ENCODE results near the gene MAP4K1.
"Not testable (repeated sequence)": the region's sequence is repeated elsewhere in the genome, so short reads cannot be mapped to it uniquely, and the experiment has no call there.

The MAP4K1 gene

DNA sequence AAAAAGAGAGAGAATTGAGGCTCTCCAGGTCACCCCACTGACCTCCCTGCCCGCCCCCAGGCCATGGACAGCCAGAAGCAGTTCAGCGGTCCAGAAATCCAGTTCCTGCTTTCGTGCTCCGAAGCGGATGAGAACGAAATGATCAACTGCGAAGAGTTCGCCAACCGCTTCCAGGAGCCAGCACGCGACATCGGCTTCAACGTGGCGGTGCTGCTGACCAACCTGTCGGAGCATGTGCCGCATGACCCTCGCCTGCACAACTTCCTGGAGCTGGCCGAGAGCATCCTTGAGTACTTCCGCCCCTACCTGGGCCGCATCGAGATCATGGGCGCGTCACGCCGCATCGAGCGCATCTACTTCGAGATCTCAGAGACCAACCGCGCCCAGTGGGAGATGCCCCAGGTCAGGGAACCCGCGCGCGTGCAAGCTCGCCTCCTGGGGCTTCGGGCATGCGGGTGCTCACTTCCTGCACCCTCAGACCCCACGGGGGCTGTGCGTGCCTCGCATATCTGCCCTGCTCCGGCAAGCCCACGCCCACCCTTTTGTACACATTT lies 56.6 kb downstream of the MAP4K1 start:
- no peak for DNase-seq (ENCODE audit: low read depth in 1 of 2, low spot score in 1 of 2)
- Histone ChIP-seq H3K27ac (replicated peaks) (no peak overlapping the region), H3K27me3 (ENCODE audit: insufficient read depth, poor library complexity, severe bottlenecking) (peaks cover 20% of the 10 kb centered on the region), H3K4me3 (replicated peaks; ENCODE audit: insufficient read depth, low read length) (no peak overlapping the region)
- TF ChIP-seq GABPA (IDR thresholded peaks at IDR 0.05; ENCODE audit: low read depth) (no peak), SPI1 (IDR thresholded peaks at IDR 0.05; ENCODE audit: borderline replicate concordance, low read depth) (no peak), POLR2AphosphoS5 (IDR thresholded peaks at IDR 0.05; ENCODE audit: low read depth) (no peak)
- TF ChIP-seq, protein P1, sequence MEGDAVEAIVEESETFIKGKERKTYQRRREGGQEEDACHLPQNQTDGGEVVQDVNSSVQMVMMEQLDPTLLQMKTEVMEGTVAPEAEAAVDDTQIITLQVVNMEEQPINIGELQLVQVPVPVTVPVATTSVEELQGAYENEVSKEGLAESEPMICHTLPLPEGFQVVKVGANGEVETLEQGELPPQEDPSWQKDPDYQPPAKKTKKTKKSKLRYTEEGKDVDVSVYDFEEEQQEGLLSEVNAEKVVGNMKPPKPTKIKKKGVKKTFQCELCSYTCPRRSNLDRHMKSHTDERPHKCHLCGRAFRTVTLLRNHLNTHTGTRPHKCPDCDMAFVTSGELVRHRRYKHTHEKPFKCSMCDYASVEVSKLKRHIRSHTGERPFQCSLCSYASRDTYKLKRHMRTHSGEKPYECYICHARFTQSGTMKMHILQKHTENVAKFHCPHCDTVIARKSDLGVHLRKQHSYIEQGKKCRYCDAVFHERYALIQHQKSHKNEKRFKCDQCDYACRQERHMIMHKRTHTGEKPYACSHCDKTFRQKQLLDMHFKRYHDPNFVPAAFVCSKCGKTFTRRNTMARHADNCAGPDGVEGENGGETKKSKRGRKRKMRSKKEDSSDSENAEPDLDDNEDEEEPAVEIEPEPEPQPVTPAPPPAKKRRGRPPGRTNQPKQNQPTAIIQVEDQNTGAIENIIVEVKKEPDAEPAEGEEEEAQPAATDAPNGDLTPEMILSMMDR (IDR thresholded peaks at IDR 0.05; ENCODE audit: insufficient read depth, low read length): no peak
- TF ChIP-seq, protein P2, sequence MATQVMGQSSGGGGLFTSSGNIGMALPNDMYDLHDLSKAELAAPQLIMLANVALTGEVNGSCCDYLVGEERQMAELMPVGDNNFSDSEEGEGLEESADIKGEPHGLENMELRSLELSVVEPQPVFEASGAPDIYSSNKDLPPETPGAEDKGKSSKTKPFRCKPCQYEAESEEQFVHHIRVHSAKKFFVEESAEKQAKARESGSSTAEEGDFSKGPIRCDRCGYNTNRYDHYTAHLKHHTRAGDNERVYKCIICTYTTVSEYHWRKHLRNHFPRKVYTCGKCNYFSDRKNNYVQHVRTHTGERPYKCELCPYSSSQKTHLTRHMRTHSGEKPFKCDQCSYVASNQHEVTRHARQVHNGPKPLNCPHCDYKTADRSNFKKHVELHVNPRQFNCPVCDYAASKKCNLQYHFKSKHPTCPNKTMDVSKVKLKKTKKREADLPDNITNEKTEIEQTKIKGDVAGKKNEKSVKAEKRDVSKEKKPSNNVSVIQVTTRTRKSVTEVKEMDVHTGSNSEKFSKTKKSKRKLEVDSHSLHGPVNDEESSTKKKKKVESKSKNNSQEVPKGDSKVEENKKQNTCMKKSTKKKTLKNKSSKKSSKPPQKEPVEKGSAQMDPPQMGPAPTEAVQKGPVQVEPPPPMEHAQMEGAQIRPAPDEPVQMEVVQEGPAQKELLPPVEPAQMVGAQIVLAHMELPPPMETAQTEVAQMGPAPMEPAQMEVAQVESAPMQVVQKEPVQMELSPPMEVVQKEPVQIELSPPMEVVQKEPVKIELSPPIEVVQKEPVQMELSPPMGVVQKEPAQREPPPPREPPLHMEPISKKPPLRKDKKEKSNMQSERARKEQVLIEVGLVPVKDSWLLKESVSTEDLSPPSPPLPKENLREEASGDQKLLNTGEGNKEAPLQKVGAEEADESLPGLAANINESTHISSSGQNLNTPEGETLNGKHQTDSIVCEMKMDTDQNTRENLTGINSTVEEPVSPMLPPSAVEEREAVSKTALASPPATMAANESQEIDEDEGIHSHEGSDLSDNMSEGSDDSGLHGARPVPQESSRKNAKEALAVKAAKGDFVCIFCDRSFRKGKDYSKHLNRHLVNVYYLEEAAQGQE (IDR thresholded peaks at IDR 0.05; ENCODE audit: insufficient replicate concordance, low read depth): no peak

DNA sequence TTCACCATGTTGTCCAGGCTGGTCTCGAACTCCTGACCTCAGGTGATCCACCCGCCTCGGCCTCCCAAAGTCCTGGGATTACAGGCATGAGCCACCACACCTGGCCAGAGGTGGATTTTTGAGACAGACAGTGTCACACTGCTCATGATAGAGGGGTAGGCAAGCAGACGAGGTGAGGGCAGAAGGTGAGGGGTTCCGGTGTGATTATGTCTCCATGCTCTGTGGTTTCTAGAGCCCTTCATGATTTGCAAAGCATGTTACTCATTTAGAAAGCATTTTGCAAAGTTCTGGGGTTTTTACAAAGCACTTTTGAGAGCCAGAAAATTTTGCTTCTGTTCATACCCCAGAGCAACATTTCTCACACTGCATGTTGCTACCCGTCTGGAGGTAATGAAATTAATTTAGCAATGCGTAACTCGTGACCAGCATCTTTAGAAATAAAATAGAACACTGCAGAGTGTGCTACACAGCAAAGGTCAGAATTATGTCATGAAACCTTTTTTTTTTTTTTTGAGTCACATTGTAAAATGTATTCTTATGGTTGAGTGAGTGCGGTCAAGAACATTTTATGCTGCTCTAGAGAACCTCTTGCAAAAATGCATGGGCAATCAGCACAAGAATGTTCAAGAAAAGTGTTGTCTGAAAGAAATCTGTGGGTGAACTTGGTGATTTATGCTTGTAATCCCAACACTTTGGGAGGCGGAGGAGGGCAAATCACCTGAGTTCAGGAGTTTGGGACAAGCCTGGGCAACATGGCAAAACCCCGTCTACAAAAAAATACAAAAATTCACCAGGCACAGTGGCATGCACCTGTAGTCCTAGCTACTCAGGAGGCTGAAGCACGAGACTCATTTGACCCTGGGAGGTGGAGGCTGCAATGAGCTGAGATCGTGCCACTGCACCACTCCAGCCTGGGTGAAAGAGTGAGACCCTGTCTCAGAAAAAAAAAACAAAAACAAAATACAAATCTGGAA lies 58.0 kb downstream of the MAP4K1 start:
- peaks cover 13% of the 10 kb centered on the region for H3K27me3 ChIP-seq (ENCODE audit: insufficient read depth, poor library complexity, severe bottlenecking)
- no peak overlapping the region for H3K4me3 ChIP-seq (replicated peaks; ENCODE audit: insufficient read depth, low read length)
- no peak for TF ChIP-seq GABPA (IDR thresholded peaks at IDR 0.05; ENCODE audit: low read depth)
- TF ChIP-seq, protein P2 (IDR thresholded peaks at IDR 0.05; ENCODE audit: insufficient replicate concordance, low read depth): no peak
- TF ChIP-seq, protein P1 (IDR thresholded peaks at IDR 0.05; ENCODE audit: insufficient read depth, low read length): no peak
- TF ChIP-seq SPI1 (IDR thresholded peaks at IDR 0.05; ENCODE audit: borderline replicate concordance, low read depth): no peak
- TF ChIP-seq POLR2AphosphoS5 (IDR thresholded peaks at IDR 0.05; ENCODE audit: low read depth): no peak
- H3K27ac ChIP-seq (replicated peaks): no peak overlapping the region
- DNase-seq (ENCODE audit: low read depth in 1 of 2, low spot score in 1 of 2): no peak

DNA sequence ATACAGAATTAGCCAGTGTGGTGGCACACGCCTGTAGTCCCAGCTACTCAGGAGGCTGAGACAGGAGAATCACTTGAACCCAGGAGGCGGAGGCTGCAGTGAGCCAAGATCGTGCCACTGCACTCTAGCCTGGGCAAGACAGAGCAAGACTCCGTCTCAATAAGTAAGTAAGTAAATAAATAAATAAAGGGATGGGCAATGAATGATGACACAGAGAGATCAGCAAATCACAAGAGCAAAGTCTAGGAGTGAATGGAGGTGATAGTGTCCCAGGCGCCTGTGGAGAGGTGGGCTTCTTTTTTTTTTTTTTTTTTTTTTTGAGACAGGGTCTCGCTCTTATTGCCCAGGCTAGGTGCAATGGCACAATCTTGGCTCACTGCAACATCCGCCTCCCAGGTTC lies 58.8 kb downstream of the MAP4K1 start:
- not testable (repeated sequence) for H3K27ac ChIP-seq (replicated peaks); H3K4me3 ChIP-seq (replicated peaks; ENCODE audit: insufficient read depth, low read length); H3K27me3 ChIP-seq (ENCODE audit: insufficient read depth, poor library complexity, severe bottlenecking); DNase-seq (ENCODE audit: low read depth in 1 of 2, low spot score in 1 of 2)

DNA sequence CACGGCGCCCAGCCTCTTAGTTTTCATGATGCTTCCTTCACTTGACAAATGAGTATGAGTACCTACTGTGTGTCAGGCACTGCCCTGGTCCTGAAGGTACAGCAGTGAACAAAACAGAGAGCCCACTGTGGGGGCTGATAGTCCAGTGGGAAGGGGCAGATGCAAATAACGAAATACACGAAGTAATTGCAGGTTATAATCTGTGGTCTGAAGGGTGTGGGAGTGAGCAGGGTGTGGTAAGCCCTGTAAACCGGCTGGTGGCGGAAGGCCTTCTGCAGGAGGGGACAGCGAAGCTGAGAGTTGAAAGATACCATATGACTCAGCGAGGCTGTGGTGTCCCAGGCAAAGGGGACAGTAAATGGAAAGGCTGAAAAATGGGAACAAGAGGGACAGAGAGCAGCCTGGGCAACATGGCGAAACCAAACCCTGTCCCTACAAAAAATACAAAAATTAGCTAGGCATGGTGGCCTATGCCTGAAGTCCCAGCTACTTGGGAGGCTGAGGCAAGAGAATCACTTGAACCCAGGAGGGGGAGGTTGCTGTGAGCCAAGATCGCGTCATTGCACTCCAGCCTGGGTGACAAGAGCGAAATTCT lies 60.5 kb downstream of the MAP4K1 start:
- TF ChIP-seq, protein P2 (IDR thresholded peaks at IDR 0.05; ENCODE audit: insufficient replicate concordance, low read depth): no peak
- TF ChIP-seq POLR2AphosphoS5 (IDR thresholded peaks at IDR 0.05; ENCODE audit: low read depth): peak; percentile 63
- Histone ChIP-seq H3K27me3 (ENCODE audit: insufficient read depth, poor library complexity, severe bottlenecking) (no peaks in the 10 kb centered on the region), H3K4me3 (replicated peaks; ENCODE audit: insufficient read depth, low read length) (no peak overlapping the region), H3K27ac (replicated peaks) (no peak overlapping the region)
- peak; percentile 61 to 82 for DNase-seq (ENCODE audit: low read depth in 1 of 2, low spot score in 1 of 2)
